CD4-positive, alpha-beta T cell (primary cell): Measurements from ENCODE around the gene RIC8A. TPM values are rescaled to one million over a fixed set of nuclear protein-coding genes. Genes with fewer than 3 reads are reported as not detected.

Source experiments
- ATAC-seq: fragments of 200-7000 bp; cut with Tn5 transposase; one replicate; pipeline ENCODE4 v1.10.0; 2022; ENCODE audit warnings: mild to moderate bottlenecking; ENCODE audit not compliant: poor library complexity
- CTCF ChIA-PET: fragments of 350-600 bp; sonication (Branson Sonifier 250); formaldehyde crosslinking; loops from one replicate; lab custom pipeline; 2021; ENCODE audit warnings: antibody characterized with exemption, inconsistent platforms; lab: Charles Lee
- POLR2A ChIA-PET: fragments of 350-600 bp; sonication (Branson Sonifier 250); formaldehyde crosslinking; loops from one replicate; lab custom pipeline; 2021; ENCODE audit warnings: antibody characterized with exemption, inconsistent platforms; lab: Charles Lee
- DNase-seq, 14 experiments: peaks; one replicate each; pipeline ENCODE4 v3.0.0-alpha.2; 2013 to 2020; ENCODE audit warnings: mixed read lengths in 2 of 14
- H3K27ac ChIP-seq, 2 donors: one replicate each; pipeline versions ENCODE4 v1.5.1 to v1.7.0; 2013; ENCODE audit warnings: low read length in 2 of 2, low read depth in 1 of 2, mild to moderate bottlenecking in 1 of 2
- H3K27me3 ChIP-seq, 2 experiments: 1 replicate in 1 of 2; 2 replicates in 1 of 2; pipeline versions ENCODE4 v1.6.1 to v1.7.0; 2013; ENCODE audit warnings: low read length in 2 of 2, control low read depth in 1 of 2, mild to moderate bottlenecking in 1 of 2, moderate library complexity in 1 of 2; ENCODE audit not compliant: insufficient read depth in 2 of 2, control insufficient read depth in 1 of 2
- H3K36me3 ChIP-seq: one replicate; pipeline ENCODE4 v1.6.1; 2013; ENCODE audit warnings: low read length, control low read depth; ENCODE audit not compliant: insufficient read depth
- H3K4me1 ChIP-seq: one replicate; pipeline ENCODE4 v1.6.1; 2013; ENCODE audit warnings: low read length, control low read depth; ENCODE audit not compliant: insufficient read depth
- H3K4me3 ChIP-seq: one replicate; pipeline ENCODE4 v1.5.1; 2013; ENCODE audit warnings: mild to moderate bottlenecking, low read length, moderate library complexity
- H3K9me3 ChIP-seq, 2 experiments: 1 replicate in 1 of 2; 2 replicates in 1 of 2; pipeline versions ENCODE4 v1.6.1 to v1.7.0; 2013; ENCODE audit warnings: low read length in 2 of 2, mild to moderate bottlenecking in 2 of 2, control low read depth in 1 of 2, moderate library complexity in 1 of 2; ENCODE audit not compliant: control insufficient read depth in 1 of 2, insufficient read depth in 1 of 2
- H3K27ac Mint-ChIP-seq: one replicate; pipeline ENCODE4 v1.8.0; 2020; ENCODE audit warnings: mixed read lengths
- H3K27me3 Mint-ChIP-seq: one replicate; pipeline ENCODE4 v1.8.0; 2021; ENCODE audit warnings: mixed read lengths
- H3K36me3 Mint-ChIP-seq: one replicate; pipeline ENCODE4 v1.8.0; 2021; ENCODE audit warnings: low read depth, mixed read lengths
- H3K4me1 Mint-ChIP-seq: one replicate; pipeline ENCODE4 v1.8.0; 2021; ENCODE audit warnings: low read depth, mixed read lengths
- H3K4me3 Mint-ChIP-seq: one replicate; pipeline ENCODE4 v1.8.0; 2020; ENCODE audit warnings: mild to moderate bottlenecking, mixed read lengths
- H3K9me3 Mint-ChIP-seq: one replicate; pipeline ENCODE4 v1.8.0; 2020; ENCODE audit warnings: mixed read lengths
- CTCF ChIP-seq: fragments of 200-600 bp; IDR thresholded peaks from one replicate; pipeline ENCODE4 v1.8.0; 2022; ENCODE audit warnings: antibody characterized with exemption, mild to moderate bottlenecking
- intact Hi-C, 2 experiments: fragments of 100-400 bp; cut with DNase I in 1 of 2; cut with micrococcal nuclease in 1 of 2; formaldehyde crosslinking; loops; one replicate each; pipeline versions ENCODE4 v1.15.1 to v1.9.0; 2023 to 2025; cut with DNase I, micrococcal nuclease
- total RNA-seq, 174 experiments: library from RNA in 2 of 174; stranded (reverse) in 2 of 174; gene quantifications; one replicate each; pipeline ENCODE4 v1.2.3 and lab custom pipeline; 2021 to 2026

Gene RIC8A
- total RNA-seq, 2 experiments from 2014 or later = 99.6 to 104 TPM

GRCh38 chr11:203945-204586, 3.4 kb upstream of the RIC8A start:
- H3K4me3 Mint-ChIP-seq = peak overlapping the region; percentile 95
- Histone ChIP-seq H3K27me3 (no peaks in the 10 kb centered on the region), H3K9me3 (no peaks in the 10 kb centered on the region), H3K4me3 (no peak overlapping the region), H3K36me3 (peaks cover 35% of the 10 kb centered on the region), H3K4me1 (peaks cover 65% of the 10 kb centered on the region), H3K27ac (no peak overlapping the region)
- ChIA-PET POLR2A (interaction anchor here (0.8 to 1.0 kb wide), 2 partner anchors 46 to 113 kb away, joined by 3 to 4 read pairs; no protein-coding TSS in a partner anchor), CTCF (interaction anchor here (1.3 kb wide), 1 partner anchor 244 kb away, joined by 4 read pairs; no protein-coding TSS in a partner anchor)
- ATAC-seq (no peak), DNase-seq (peak in 3 of 14 experiments; percentile 1 to 31 (median 16))
- peaks cover 64% of the 10 kb centered on the region for H3K4me1 Mint-ChIP-seq
- H3K27me3 Mint-ChIP-seq = no peaks in the 10 kb centered on the region
- H3K27ac Mint-ChIP-seq = peak overlapping the region; percentile 79
- TF ChIP-seq CTCF = no peak
- peaks cover 77% of the 10 kb centered on the region for H3K36me3 Mint-ChIP-seq
- no peaks in the 10 kb centered on the region for H3K9me3 Mint-ChIP-seq
- intact Hi-C loops = no loop called here

- peak overlapping the region; percentile 95 for H3K4me3 Mint-ChIP-seq
- POLR2A ChIA-PET = no interaction called here
Measured at GRCh38 chr11:204587-205109, 2.9 kb upstream of the RIC8A start.

More at GRCh38 chr11:204587-205109, 2.9 kb upstream of the RIC8A start:
- intact Hi-C loops = loop anchor here in 1 of 2 experiments (5.0 kb wide), 6 partner anchors 48 to 303 kb away; partner anchors contain the start of genes IFITM1, PTDSS2 and RNH1
- H3K27me3 Mint-ChIP-seq = no peaks in the 10 kb centered on the region
- H3K4me1 ChIP-seq = peaks cover 71% of the 10 kb centered on the region
- H3K27me3 ChIP-seq = no peaks in the 10 kb centered on the region
- no peak overlapping the region for H3K27ac ChIP-seq
- no peaks in the 10 kb centered on the region for H3K9me3 ChIP-seq
- ATAC-seq = no peak
- TF ChIP-seq CTCF = no peak
- CTCF ChIA-PET = interaction anchor here (1.3 kb wide), 1 partner anchor 244 kb away, joined by 4 read pairs; no protein-coding TSS in a partner anchor
- DNase-seq = peak in 3 of 14 experiments; percentile 1 to 32 (median 25)
- H3K36me3 ChIP-seq = peaks cover 39% of the 10 kb centered on the region
- peaks cover 65% of the 10 kb centered on the region for H3K4me1 Mint-ChIP-seq
- no peaks in the 10 kb centered on the region for H3K9me3 Mint-ChIP-seq
- no peak overlapping the region for H3K4me3 ChIP-seq
- peak overlapping the region; percentile 79 for H3K27ac Mint-ChIP-seq
- H3K36me3 Mint-ChIP-seq = peaks cover 79% of the 10 kb centered on the region
